WTC11 (cell line): ENCODE data around the gene SLC25A41. TPM values are rescaled to one million over a fixed set of nuclear protein-coding genes. Genes with fewer than 3 reads are reported as not detected.

ENCODE experiments used
- CBFB ChIP-seq: sonication (generic); formaldehyde crosslinking; IDR thresholded peaks from 2 replicates; pipeline ENCODE4 v1.8.1; 2022; ENCODE audit warnings: mild to moderate bottlenecking, low read depth, missing genetic modification reagents
- CREB1 ChIP-seq: sonication (generic); formaldehyde crosslinking; IDR thresholded peaks from 2 replicates; pipeline ENCODE4 v1.8.0; 2023; ENCODE audit warnings: mild to moderate bottlenecking, missing genetic modification reagents
- ESRRA ChIP-seq: sonication (generic); formaldehyde crosslinking; IDR thresholded peaks from 2 replicates; pipeline ENCODE4 v1.8.1; 2022; ENCODE audit warnings: mild to moderate bottlenecking, missing genetic modification reagents, borderline replicate concordance
- FOXJ3 ChIP-seq: sonication (generic); formaldehyde crosslinking; IDR thresholded peaks from 2 replicates; pipeline ENCODE4 v1.9.0; 2021; ENCODE audit warnings: missing genetic modification reagents, mild to moderate bottlenecking, borderline replicate concordance
- FOXK1 ChIP-seq: sonication (generic); formaldehyde crosslinking; IDR thresholded peaks from 2 replicates; pipeline ENCODE4 v1.8.0; 2022; ENCODE audit warnings: mild to moderate bottlenecking, moderate library complexity, missing genetic modification reagents
- MXD4 ChIP-seq: fragments of 250-450 bp; sonication (Bioruptor Pico); IDR thresholded peaks from 2 replicates; pipeline ENCODE4 v1.8.0; 2021; ENCODE audit warnings: mild to moderate bottlenecking, moderate library complexity, borderline replicate concordance
- NFE2L1 ChIP-seq: sonication (generic); formaldehyde crosslinking; IDR thresholded peaks from 2 replicates; pipeline ENCODE4 v1.8.1; 2023; ENCODE audit warnings: missing genetic modification reagents
- NR3C1 ChIP-seq: sonication (generic); formaldehyde crosslinking; conservative IDR thresholded peaks from 2 replicates; pipeline ENCODE4 v1.8.1; 2023; ENCODE audit warnings: low read depth, mild to moderate bottlenecking, missing genetic modification reagents
- SMAD3 ChIP-seq: sonication (generic); formaldehyde crosslinking; IDR thresholded peaks from 2 replicates; pipeline ENCODE4 v1.8.0; 2022; ENCODE audit warnings: missing genetic modification reagents, mild to moderate bottlenecking, borderline replicate concordance
- SMAD4 ChIP-seq: sonication (generic); formaldehyde crosslinking; IDR thresholded peaks from 2 replicates; pipeline ENCODE4 v1.8.0; 2022; ENCODE audit warnings: mild to moderate bottlenecking, missing genetic modification reagents
- TP53 ChIP-seq: sonication (generic); formaldehyde crosslinking; IDR thresholded peaks from 2 replicates; pipeline ENCODE4 v1.8.1; 2023; ENCODE audit warnings: mild to moderate bottlenecking, missing genetic modification reagents
- ZNF121 ChIP-seq: sonication (generic); formaldehyde crosslinking; IDR thresholded peaks from 2 replicates; pipeline ENCODE4 v1.8.0; 2023; ENCODE audit warnings: missing genetic modification reagents
- ZNF138 ChIP-seq: sonication (generic); formaldehyde crosslinking; conservative IDR thresholded peaks from 2 replicates; pipeline ENCODE4 v1.8.1; 2022; ENCODE audit warnings: mild to moderate bottlenecking, moderate library complexity, missing genetic modification reagents
- ZNF396 ChIP-seq: fragments of 250-450 bp; sonication (Bioruptor Pico); IDR thresholded peaks from 2 replicates; pipeline ENCODE4 v1.8.0; 2021; ENCODE audit warnings: mild to moderate bottlenecking, moderate library complexity, borderline replicate concordance
- ZNF416 ChIP-seq: fragments of 250-450 bp; sonication (Bioruptor Pico); IDR thresholded peaks from 2 replicates; pipeline ENCODE4 v1.9.0; 2021; ENCODE audit warnings: mild to moderate bottlenecking, inconsistent platforms
- total RNA-seq: library from RNA; stranded (reverse); gene quantifications from 3 replicates; pipeline ENCODE4 v1.2.3, GENCODE V29; 2021
- TF ChIP-seq, protein P1 (sequence below): fragments of 250-450 bp; sonication (Bioruptor Pico); IDR thresholded peaks from 2 replicates; pipeline ENCODE4 v1.9.0; 2021; ENCODE audit warnings: mild to moderate bottlenecking
- TF ChIP-seq, protein P2 (sequence below): sonication (generic); formaldehyde crosslinking; IDR thresholded peaks from 2 replicates; pipeline ENCODE4 v1.8.1; 2023; ENCODE audit warnings: mild to moderate bottlenecking, missing genetic modification reagents, moderate library complexity
- TF ChIP-seq, protein P3 (sequence below): sonication (generic); formaldehyde crosslinking; IDR thresholded peaks from 2 replicates; pipeline ENCODE4 v1.8.1; 2022; ENCODE audit warnings: low read depth, missing genetic modification reagents, borderline replicate concordance
- TF ChIP-seq, protein P4 (sequence below): fragments of 250-450 bp; sonication (Bioruptor Pico); IDR thresholded peaks from 2 replicates; pipeline ENCODE4 v1.8.0; 2021; ENCODE audit warnings: mild to moderate bottlenecking
- TF ChIP-seq, protein P5 (sequence below): fragments of 250-450 bp; sonication (Bioruptor Pico); IDR thresholded peaks from 2 replicates; pipeline ENCODE4 v1.9.0; 2021; ENCODE audit warnings: moderate library complexity, mild to moderate bottlenecking, inconsistent platforms, borderline replicate concordance
- TF ChIP-seq, protein P6 (sequence below): sonication (generic); formaldehyde crosslinking; IDR thresholded peaks from 2 replicates; pipeline ENCODE4 v1.8.1; 2022; ENCODE audit warnings: mild to moderate bottlenecking, missing genetic modification reagents, moderate library complexity, borderline replicate concordance
- TF ChIP-seq, protein P7 (sequence below): sonication (generic); formaldehyde crosslinking; IDR thresholded peaks from 2 replicates; pipeline ENCODE4 v1.8.0; 2023; ENCODE audit warnings: mild to moderate bottlenecking, missing genetic modification reagents
- TF ChIP-seq, protein P8 (sequence below): fragments of 250-450 bp; sonication (Bioruptor Pico); IDR thresholded peaks from 2 replicates; pipeline ENCODE4 v2.1.2; 2022; ENCODE audit warnings: mild to moderate bottlenecking, moderate library complexity

The SLC25A41 gene
- total RNA-seq, 1 experiment from 2014 or later: 0.35 TPM

DNA sequence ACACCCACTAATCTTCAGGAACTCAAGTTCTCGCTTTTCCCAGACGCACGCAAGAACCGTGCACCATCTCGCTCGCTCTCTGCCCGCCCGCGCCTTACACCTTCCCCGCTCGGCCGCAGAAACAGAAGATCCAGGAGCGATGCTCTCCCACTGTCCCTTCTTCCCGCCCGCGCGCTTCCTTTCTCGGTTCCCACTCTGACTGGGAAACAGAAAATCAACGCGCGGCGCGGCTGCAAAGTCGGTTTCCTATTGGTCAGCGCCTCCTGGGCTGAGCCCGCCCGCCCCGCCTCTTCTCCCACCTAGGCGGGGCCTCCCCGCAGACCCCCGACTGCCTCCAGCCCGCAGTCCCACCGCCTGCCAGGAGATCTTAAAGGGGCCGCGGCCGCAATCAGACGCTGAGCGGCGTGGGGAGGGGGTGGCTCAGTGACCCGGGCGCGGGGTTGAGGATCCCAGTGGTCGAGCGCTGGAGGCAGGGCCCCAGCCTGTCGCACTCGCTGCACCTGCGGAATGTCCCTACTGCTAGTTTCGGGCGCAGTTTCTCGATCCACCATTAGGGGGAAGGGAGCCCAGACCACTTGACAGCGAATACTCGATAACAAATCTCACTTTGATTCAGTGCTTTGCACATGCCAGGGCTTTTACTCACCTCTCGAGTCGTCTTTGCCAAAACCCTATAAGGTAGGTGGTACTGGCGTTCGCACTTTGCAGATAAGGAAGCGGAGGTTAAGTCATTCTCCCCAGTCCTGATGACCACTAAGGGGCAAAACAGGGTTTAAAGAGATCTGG lies 26.7 kb upstream of the SLC25A41 start (continued):
- TF ChIP-seq FOXK1 (CRISPR knock-in tag) (no peak), ZNF121 (CRISPR knock-in tag) (no peak), SMAD3 (no peak), FOXJ3 (CRISPR knock-in tag) (no peak), ESRRA (CRISPR knock-in tag) (no peak), CREB1 (no peak), TP53 (CRISPR knock-in tag) (no peak), MXD4 (CRISPR knock-in tag) (no peak), ZNF416 (CRISPR knock-in tag) (no peak), CBFB (no peak), SMAD4 (no peak), NFE2L1 (CRISPR knock-in tag) (0 out of 2 replicates have a peak, but pooled peaks have one; percentile 49), NR3C1 (CRISPR knock-in tag) (no peak), ZNF396 (CRISPR knock-in tag) (no peak), ZNF138 (CRISPR knock-in tag) (no peak)
- TF ChIP-seq, protein P1, sequence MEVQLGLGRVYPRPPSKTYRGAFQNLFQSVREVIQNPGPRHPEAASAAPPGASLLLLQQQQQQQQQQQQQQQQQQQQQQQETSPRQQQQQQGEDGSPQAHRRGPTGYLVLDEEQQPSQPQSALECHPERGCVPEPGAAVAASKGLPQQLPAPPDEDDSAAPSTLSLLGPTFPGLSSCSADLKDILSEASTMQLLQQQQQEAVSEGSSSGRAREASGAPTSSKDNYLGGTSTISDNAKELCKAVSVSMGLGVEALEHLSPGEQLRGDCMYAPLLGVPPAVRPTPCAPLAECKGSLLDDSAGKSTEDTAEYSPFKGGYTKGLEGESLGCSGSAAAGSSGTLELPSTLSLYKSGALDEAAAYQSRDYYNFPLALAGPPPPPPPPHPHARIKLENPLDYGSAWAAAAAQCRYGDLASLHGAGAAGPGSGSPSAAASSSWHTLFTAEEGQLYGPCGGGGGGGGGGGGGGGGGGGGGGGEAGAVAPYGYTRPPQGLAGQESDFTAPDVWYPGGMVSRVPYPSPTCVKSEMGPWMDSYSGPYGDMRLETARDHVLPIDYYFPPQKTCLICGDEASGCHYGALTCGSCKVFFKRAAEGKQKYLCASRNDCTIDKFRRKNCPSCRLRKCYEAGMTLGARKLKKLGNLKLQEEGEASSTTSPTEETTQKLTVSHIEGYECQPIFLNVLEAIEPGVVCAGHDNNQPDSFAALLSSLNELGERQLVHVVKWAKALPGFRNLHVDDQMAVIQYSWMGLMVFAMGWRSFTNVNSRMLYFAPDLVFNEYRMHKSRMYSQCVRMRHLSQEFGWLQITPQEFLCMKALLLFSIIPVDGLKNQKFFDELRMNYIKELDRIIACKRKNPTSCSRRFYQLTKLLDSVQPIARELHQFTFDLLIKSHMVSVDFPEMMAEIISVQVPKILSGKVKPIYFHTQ (CRISPR knock-in tag): no peak
- TF ChIP-seq, protein P2, sequence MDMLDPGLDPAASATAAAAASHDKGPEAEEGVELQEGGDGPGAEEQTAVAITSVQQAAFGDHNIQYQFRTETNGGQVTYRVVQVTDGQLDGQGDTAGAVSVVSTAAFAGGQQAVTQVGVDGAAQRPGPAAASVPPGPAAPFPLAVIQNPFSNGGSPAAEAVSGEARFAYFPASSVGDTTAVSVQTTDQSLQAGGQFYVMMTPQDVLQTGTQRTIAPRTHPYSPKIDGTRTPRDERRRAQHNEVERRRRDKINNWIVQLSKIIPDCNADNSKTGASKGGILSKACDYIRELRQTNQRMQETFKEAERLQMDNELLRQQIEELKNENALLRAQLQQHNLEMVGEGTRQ: no peak
- TF ChIP-seq, protein P3, sequence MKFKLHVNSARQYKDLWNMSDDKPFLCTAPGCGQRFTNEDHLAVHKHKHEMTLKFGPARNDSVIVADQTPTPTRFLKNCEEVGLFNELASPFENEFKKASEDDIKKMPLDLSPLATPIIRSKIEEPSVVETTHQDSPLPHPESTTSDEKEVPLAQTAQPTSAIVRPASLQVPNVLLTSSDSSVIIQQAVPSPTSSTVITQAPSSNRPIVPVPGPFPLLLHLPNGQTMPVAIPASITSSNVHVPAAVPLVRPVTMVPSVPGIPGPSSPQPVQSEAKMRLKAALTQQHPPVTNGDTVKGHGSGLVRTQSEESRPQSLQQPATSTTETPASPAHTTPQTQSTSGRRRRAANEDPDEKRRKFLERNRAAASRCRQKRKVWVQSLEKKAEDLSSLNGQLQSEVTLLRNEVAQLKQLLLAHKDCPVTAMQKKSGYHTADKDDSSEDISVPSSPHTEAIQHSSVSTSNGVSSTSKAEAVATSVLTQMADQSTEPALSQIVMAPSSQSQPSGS (CRISPR knock-in tag): no peak
- TF ChIP-seq, protein P4, sequence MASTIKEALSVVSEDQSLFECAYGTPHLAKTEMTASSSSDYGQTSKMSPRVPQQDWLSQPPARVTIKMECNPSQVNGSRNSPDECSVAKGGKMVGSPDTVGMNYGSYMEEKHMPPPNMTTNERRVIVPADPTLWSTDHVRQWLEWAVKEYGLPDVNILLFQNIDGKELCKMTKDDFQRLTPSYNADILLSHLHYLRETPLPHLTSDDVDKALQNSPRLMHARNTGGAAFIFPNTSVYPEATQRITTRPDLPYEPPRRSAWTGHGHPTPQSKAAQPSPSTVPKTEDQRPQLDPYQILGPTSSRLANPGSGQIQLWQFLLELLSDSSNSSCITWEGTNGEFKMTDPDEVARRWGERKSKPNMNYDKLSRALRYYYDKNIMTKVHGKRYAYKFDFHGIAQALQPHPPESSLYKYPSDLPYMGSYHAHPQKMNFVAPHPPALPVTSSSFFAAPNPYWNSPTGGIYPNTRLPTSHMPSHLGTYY (CRISPR knock-in tag): no peak
- TF ChIP-seq, protein P5, sequence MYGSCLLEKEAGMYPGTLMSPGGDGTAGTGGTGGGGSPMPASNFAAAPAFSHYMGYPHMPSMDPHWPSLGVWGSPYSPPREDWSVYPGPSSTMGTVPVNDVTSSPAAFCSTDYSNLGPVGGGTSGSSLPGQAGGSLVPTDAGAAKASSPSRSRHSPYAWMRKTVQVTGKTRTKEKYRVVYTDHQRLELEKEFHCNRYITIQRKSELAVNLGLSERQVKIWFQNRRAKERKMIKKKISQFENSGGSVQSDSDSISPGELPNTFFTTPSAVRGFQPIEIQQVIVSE (CRISPR knock-in tag): no peak
- TF ChIP-seq, protein P6, sequence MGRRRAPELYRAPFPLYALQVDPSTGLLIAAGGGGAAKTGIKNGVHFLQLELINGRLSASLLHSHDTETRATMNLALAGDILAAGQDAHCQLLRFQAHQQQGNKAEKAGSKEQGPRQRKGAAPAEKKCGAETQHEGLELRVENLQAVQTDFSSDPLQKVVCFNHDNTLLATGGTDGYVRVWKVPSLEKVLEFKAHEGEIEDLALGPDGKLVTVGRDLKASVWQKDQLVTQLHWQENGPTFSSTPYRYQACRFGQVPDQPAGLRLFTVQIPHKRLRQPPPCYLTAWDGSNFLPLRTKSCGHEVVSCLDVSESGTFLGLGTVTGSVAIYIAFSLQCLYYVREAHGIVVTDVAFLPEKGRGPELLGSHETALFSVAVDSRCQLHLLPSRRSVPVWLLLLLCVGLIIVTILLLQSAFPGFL (CRISPR knock-in tag): no peak
- TF ChIP-seq, protein P7, sequence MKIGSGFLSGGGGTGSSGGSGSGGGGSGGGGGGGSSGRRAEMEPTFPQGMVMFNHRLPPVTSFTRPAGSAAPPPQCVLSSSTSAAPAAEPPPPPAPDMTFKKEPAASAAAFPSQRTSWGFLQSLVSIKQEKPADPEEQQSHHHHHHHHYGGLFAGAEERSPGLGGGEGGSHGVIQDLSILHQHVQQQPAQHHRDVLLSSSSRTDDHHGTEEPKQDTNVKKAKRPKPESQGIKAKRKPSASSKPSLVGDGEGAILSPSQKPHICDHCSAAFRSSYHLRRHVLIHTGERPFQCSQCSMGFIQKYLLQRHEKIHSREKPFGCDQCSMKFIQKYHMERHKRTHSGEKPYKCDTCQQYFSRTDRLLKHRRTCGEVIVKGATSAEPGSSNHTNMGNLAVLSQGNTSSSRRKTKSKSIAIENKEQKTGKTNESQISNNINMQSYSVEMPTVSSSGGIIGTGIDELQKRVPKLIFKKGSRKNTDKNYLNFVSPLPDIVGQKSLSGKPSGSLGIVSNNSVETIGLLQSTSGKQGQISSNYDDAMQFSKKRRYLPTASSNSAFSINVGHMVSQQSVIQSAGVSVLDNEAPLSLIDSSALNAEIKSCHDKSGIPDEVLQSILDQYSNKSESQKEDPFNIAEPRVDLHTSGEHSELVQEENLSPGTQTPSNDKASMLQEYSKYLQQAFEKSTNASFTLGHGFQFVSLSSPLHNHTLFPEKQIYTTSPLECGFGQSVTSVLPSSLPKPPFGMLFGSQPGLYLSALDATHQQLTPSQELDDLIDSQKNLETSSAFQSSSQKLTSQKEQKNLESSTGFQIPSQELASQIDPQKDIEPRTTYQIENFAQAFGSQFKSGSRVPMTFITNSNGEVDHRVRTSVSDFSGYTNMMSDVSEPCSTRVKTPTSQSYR (CRISPR knock-in tag): no peak
- TF ChIP-seq, protein P8, sequence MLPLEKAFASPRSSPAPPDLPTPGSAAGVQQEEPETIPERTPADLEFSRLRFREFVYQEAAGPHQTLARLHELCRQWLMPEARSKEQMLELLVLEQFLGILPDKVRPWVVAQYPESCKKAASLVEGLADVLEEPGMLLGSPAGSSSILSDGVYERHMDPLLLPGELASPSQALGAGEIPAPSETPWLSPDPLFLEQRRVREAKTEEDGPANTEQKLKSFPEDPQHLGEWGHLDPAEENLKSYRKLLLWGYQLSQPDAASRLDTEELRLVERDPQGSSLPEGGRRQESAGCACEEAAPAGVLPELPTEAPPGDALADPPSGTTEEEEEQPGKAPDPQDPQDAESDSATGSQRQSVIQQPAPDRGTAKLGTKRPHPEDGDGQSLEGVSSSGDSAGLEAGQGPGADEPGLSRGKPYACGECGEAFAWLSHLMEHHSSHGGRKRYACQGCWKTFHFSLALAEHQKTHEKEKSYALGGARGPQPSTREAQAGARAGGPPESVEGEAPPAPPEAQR: no peak
